ENCODE results near the gene PJA2.

- TF ChIP-seq, protein P1, sequence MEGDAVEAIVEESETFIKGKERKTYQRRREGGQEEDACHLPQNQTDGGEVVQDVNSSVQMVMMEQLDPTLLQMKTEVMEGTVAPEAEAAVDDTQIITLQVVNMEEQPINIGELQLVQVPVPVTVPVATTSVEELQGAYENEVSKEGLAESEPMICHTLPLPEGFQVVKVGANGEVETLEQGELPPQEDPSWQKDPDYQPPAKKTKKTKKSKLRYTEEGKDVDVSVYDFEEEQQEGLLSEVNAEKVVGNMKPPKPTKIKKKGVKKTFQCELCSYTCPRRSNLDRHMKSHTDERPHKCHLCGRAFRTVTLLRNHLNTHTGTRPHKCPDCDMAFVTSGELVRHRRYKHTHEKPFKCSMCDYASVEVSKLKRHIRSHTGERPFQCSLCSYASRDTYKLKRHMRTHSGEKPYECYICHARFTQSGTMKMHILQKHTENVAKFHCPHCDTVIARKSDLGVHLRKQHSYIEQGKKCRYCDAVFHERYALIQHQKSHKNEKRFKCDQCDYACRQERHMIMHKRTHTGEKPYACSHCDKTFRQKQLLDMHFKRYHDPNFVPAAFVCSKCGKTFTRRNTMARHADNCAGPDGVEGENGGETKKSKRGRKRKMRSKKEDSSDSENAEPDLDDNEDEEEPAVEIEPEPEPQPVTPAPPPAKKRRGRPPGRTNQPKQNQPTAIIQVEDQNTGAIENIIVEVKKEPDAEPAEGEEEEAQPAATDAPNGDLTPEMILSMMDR (IDR thresholded peaks at IDR 0.05; ENCODE audit: low read depth, low read length, poor library complexity, severe bottlenecking): no peak
- TF ChIP-seq EZH2phosphoT487 (IDR thresholded peaks at IDR 0.05; ENCODE audit: borderline replicate concordance, low read length): no peak
These were observed 119.5 kb downstream of the PJA2 start for GRCh38 chr5:109290231-109290630.
